H1 (cell line): ENCODE measurements around the gene EXOC1. TPM values are rescaled to one million over a fixed set of nuclear protein-coding genes. Genes with fewer than 3 reads are reported as not detected.

Source experiments
- CTCF ChIA-PET: fragments of 300-600 bp; sonication (Branson Sonifier 250); formaldehyde crosslinking; loops from one replicate; lab custom pipeline; 2021; ENCODE audit not compliant: partially characterized antibody; lab: Charles Lee
- POLR2A ChIA-PET: fragments of 300-600 bp; sonication (Branson Sonifier 250); formaldehyde crosslinking; loops from one replicate; lab custom pipeline; 2021; ENCODE audit warnings: inconsistent platforms; ENCODE audit not compliant: partially characterized antibody; lab: Charles Lee
- DNase-seq, 2 experiments: peaks; one replicate each; pipeline versions ENCODE4 v3.0.0 to v3.0.0-alpha.2; 2010 to 2022; ENCODE audit warnings: low spot score in 2 of 2, low read depth in 1 of 2, mixed read lengths in 1 of 2
- FAIRE-seq: peaks from 2 replicates; lab custom pipeline; 2011; peaks lifted over from hg19 to GRCh38; lab: Jason Lieb, UNC
- H2AFZ ChIP-seq: 2 replicates; pipeline ENCODE4 v1.8.1; 2012; ENCODE audit warnings: low read length, inconsistent platforms
- H2AK5ac ChIP-seq: 2 replicates; pipeline ENCODE4 v1.6.1; 2013; ENCODE audit warnings: low read depth, low read length
- H2BK120ac ChIP-seq: replicated peaks from 2 replicates; pipeline ENCODE3; 2013; ENCODE audit warnings: low read depth, low read length, inconsistent platforms
- H2BK12ac ChIP-seq: 2 replicates; pipeline ENCODE4 v1.6.1; 2013; ENCODE audit warnings: low read depth, low read length
- H2BK15ac ChIP-seq: 2 replicates; pipeline ENCODE4 v1.6.1; 2013; ENCODE audit warnings: low read length
- H2BK20ac ChIP-seq: 2 replicates; pipeline ENCODE4 v1.6.1; 2013; ENCODE audit warnings: low read length
- H2BK5ac ChIP-seq: 2 replicates; pipeline ENCODE4 v1.6.1; 2013; ENCODE audit warnings: low read depth, low read length
- H3K14ac ChIP-seq: 2 replicates; pipeline ENCODE4 v1.6.1; 2013; ENCODE audit warnings: inconsistent platforms; ENCODE audit not compliant: insufficient read length
- H3K18ac ChIP-seq: 2 replicates; pipeline ENCODE4 v1.6.1; 2013; ENCODE audit warnings: low read length; ENCODE audit errors: extremely low read depth
- H3K23ac ChIP-seq: 2 replicates; pipeline ENCODE4 v1.6.1; 2013; ENCODE audit warnings: inconsistent platforms; ENCODE audit not compliant: insufficient read length
- H3K23me2 ChIP-seq: 2 replicates; pipeline ENCODE4 v1.6.1; 2013; ENCODE audit warnings: low read depth, low read length
- H3K27ac ChIP-seq: 2 replicates; pipeline ENCODE4 v1.6.1; 2011; ENCODE audit warnings: low read depth, low read length, inconsistent platforms
- H3K27me3 ChIP-seq, 4 experiments: replicated peaks in 1 of 4; 1 replicate in 1 of 4; 2 replicates in 3 of 4; pipeline versions ENCODE4 v1.6.1 to v1.8.1; 2011 to 2013; ENCODE audit warnings: low read length in 3 of 4, mild to moderate bottlenecking in 3 of 4, inconsistent platforms in 2 of 4, mixed read lengths in 2 of 4, moderate library complexity in 1 of 4; ENCODE audit not compliant: control insufficient read depth in 3 of 4, insufficient read depth in 3 of 4; ENCODE audit errors: extremely low read depth in 1 of 4
- H3K36me3 ChIP-seq, 4 experiments: 2 replicates each; pipeline versions ENCODE4 v1.6.1 to v1.8.1; 2011 to 2013; ENCODE audit warnings: mild to moderate bottlenecking in 4 of 4, low read length in 3 of 4, moderate library complexity in 2 of 4, control low read depth in 1 of 4, inconsistent platforms in 1 of 4; ENCODE audit not compliant: insufficient read depth in 4 of 4, control insufficient read depth in 2 of 4
- H3K4ac ChIP-seq: replicated peaks from 2 replicates; pipeline ENCODE3; 2013; ENCODE audit warnings: low read length, low read depth, mixed read lengths, inconsistent platforms; ENCODE audit not compliant: insufficient read length
- H3K4me1 ChIP-seq, 4 experiments: replicated peaks in 1 of 4; 1 replicate in 1 of 4; 2 replicates in 3 of 4; pipeline versions ENCODE4 v1.6.1 to v1.8.1; 2011 to 2013; ENCODE audit warnings: low read length in 3 of 4, inconsistent platforms in 2 of 4, mixed read lengths in 1 of 4; ENCODE audit not compliant: insufficient read depth in 4 of 4, control insufficient read depth in 3 of 4
- H3K4me2 ChIP-seq, 2 experiments: 2 replicates each; pipeline versions ENCODE4 v1.6.1 to v1.8.1; 2011 to 2013; ENCODE audit warnings: low read depth in 2 of 2, low read length in 2 of 2, control low read depth in 1 of 2, inconsistent platforms in 1 of 2, mild to moderate bottlenecking in 1 of 2; ENCODE audit not compliant: insufficient read depth in 1 of 2
- H3K4me3 ChIP-seq, 4 experiments: fragments of 200-600, 300-600 bp in 1 of 4; sonication (generic), shearing (Covaris generic), sonication (Bioruptor Twin) in 1 of 4; 2 replicates each; pipeline versions ENCODE4 v1.5.1 to v1.8.1; 2011 to 2016; ENCODE audit warnings: low read length in 4 of 4, low read depth in 3 of 4, control low read depth in 2 of 4, inconsistent platforms in 2 of 4, mild to moderate bottlenecking in 2 of 4, mixed read lengths in 1 of 4, moderate library complexity in 1 of 4; ENCODE audit not compliant: insufficient read depth in 2 of 4; ENCODE audit errors: extremely low read depth in 1 of 4
- H3K56ac ChIP-seq: replicated peaks from 2 replicates; pipeline ENCODE3; 2013; ENCODE audit warnings: low read depth, mild to moderate bottlenecking, mixed read lengths, low read length, inconsistent platforms; ENCODE audit not compliant: insufficient read length
- H3K79me1 ChIP-seq: 2 replicates; pipeline ENCODE4 v1.6.1; 2013; ENCODE audit warnings: low read depth, low read length, control low read depth
- H3K79me2 ChIP-seq, 2 experiments: 2 replicates each; pipeline versions ENCODE4 v1.6.1 to v1.8.1; 2012 to 2013; ENCODE audit warnings: low read length in 2 of 2, mild to moderate bottlenecking in 2 of 2, inconsistent platforms in 1 of 2; ENCODE audit not compliant: insufficient read depth in 2 of 2, control insufficient read depth in 1 of 2
- H3K9ac ChIP-seq, 4 experiments: replicated peaks in 1 of 4; 1 replicate in 1 of 4; 2 replicates in 3 of 4; pipeline versions ENCODE4 v1.6.1 to v1.8.1; 2011 to 2013; ENCODE audit warnings: low read depth in 3 of 4, low read length in 3 of 4, control low read depth in 2 of 4, mild to moderate bottlenecking in 2 of 4, moderate library complexity in 2 of 4, inconsistent platforms in 1 of 4; ENCODE audit errors: extremely low read depth in 1 of 4
- H3K9me3 ChIP-seq, 2 experiments: 2 replicates each; pipeline versions ENCODE4 v1.6.1 to v1.8.1; 2012 to 2013; ENCODE audit warnings: mild to moderate bottlenecking in 2 of 2, moderate library complexity in 2 of 2, control low read depth in 1 of 2, inconsistent platforms in 1 of 2, low read depth in 1 of 2, low read length in 1 of 2, mixed read lengths in 1 of 2; ENCODE audit not compliant: insufficient read depth in 2 of 2
- H4K20me1 ChIP-seq, 2 experiments: replicated peaks in 1 of 2; 2 replicates each; pipeline versions ENCODE3 to v1.8.1; 2011 to 2013; ENCODE audit warnings: inconsistent platforms in 2 of 2, low read length in 2 of 2, mild to moderate bottlenecking in 1 of 2; ENCODE audit not compliant: insufficient read depth in 2 of 2, control insufficient read depth in 1 of 2
- H4K5ac ChIP-seq: 2 replicates; pipeline ENCODE4 v1.6.1; 2013; ENCODE audit warnings: low read length, low read depth, mixed read lengths, inconsistent platforms; ENCODE audit not compliant: insufficient read length
- H4K8ac ChIP-seq: 2 replicates; pipeline ENCODE4 v1.8.0; 2013; ENCODE audit warnings: mild to moderate bottlenecking, moderate library complexity, low read length, inconsistent platforms; ENCODE audit not compliant: insufficient read depth; ENCODE audit errors: extremely low read depth
- H4K91ac ChIP-seq: replicated peaks from 2 replicates; pipeline ENCODE3; 2013; ENCODE audit warnings: low read length, mixed read lengths, inconsistent platforms; ENCODE audit not compliant: insufficient read length
- CBX5 ChIP-seq: fragments of 300-800, 300-1000 bp; sonication (generic); IDR thresholded peaks from 2 replicates; pipeline ENCODE4 v1.7.1; 2016; ENCODE audit warnings: antibody characterized with exemption, low read length, low read depth
- CHD2 ChIP-seq: IDR thresholded peaks from 2 replicates; pipeline ENCODE4 v1.6.1; 2012; ENCODE audit warnings: low read length, improper control_type of control experiment
- EZH2 ChIP-seq: fragments of 200-600 bp; sonication (generic); IDR thresholded peaks from 2 replicates; pipeline ENCODE4 v1.7.1; 2012; ENCODE audit warnings: low read depth, mild to moderate bottlenecking, moderate library complexity, low read length, inconsistent platforms; ENCODE audit not compliant: severe bottlenecking
- GTF2F1 ChIP-seq: IDR thresholded peaks from 2 replicates; pipeline ENCODE4 v1.6.1; 2012; ENCODE audit warnings: low read depth, low read length, improper control_type of control experiment, borderline replicate concordance
- POLR2AphosphoS5 ChIP-seq: IDR thresholded peaks from 2 replicates; pipeline ENCODE4 v1.6.1; 2011; ENCODE audit warnings: low read depth, low read length
- POU5F1 ChIP-seq: IDR thresholded peaks from 2 replicates; pipeline ENCODE4 v1.6.1; 2011; ENCODE audit warnings: low read depth, mild to moderate bottlenecking, low read length, moderate library complexity
- RNF2 ChIP-seq: fragments of 200-900, 300-1000 bp; sonication (generic); IDR thresholded peaks from 2 replicates; pipeline ENCODE4 v1.7.1; 2016; ENCODE audit warnings: borderline replicate concordance, low read depth, mild to moderate bottlenecking, antibody characterized with exemption, low read length; ENCODE audit not compliant: poor library complexity, severe bottlenecking; ENCODE audit errors: missing control alignments
- polyA plus RNA-seq, 7 experiments: library from polyadenylated mRNA; depleted of rRNA in 3 of 7; stranded (reverse) in 5 of 7; unstranded in 2 of 7; fragments of >200 nt in 5 of 7; fragments of 200-250 nt in 2 of 7; gene quantifications; 1 replicate in 5 of 7; 2 replicates in 1 of 7; 4 replicates in 1 of 7; pipeline versions ENCODE4 v1.2.1 to v1.2.3, GENCODE V29; 2011 to 2013; ENCODE audit warnings: missing spikeins in 2 of 7, mixed read lengths in 2 of 7
- total RNA-seq: library from RNA; stranded (reverse); fragmentation: NEBNext Ultra II Directional; extraction: Animal tissue kit (Norgen Biotek cat#: 25700); gene quantifications from 2 replicates; pipeline ENCODE4 v1.2.1, GENCODE V29; 2021

EXOC1 gene
- total and polyA plus RNA-seq, 2 of the 8 experiments (the other 6 are each of a cell fraction or from before 2014, with no cell fraction given), result 5.9 to 19.6 TPM

DNA sequence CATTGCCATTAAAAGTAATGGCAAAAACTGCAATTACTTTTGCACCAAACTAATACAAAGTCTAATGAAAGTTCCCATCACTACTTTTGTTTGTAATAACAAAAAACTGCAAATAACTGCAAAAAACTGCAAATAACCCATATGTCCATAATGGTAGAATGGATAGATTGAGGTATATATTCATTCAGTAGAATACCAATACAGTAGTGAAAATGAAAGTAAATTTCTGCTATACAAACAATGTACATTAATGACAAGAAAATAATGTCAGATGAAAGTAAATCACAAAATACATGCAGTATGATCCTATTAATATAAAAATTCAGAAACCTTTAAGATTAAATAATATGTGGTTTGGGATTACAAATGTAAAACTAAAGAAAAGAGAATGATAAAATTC is 54.0 kb downstream of the EXOC1 start:
- Histone ChIP-seq H4K20me1 (no peaks in the 10 kb centered on the region), H3K79me1 (no peaks in the 10 kb centered on the region), H4K91ac (no peak overlapping the region), H2BK12ac (no peak overlapping the region), H4K8ac (no peak overlapping the region), H3K9me3 (no peaks in the 10 kb centered on the region), H3K23ac (no peak overlapping the region), H3K9ac (no peak overlapping the region), H3K18ac (no peak overlapping the region), H3K36me3 (peaks cover 0 to 8% (median 0%) of the 10 kb centered on the region in 4 experiments; a peak in 1 of 8 replicates), H3K14ac (no peak overlapping the region), H2AFZ (no peak overlapping the region), H4K5ac (no peak overlapping the region), H3K4me1 (no peaks in the 10 kb centered on the region), H3K4ac (no peak overlapping the region), H3K79me2 (no peaks in the 10 kb centered on the region), H3K4me2 (no peak overlapping the region), H3K23me2 (no peaks in the 10 kb centered on the region), H3K56ac (no peak overlapping the region), H2AK5ac (no peak overlapping the region), H3K4me3 (no peak overlapping the region), H3K27me3 (no peaks in the 10 kb centered on the region), H2BK5ac (no peak overlapping the region), H2BK120ac (no peak overlapping the region), H2BK20ac (no peak overlapping the region), H3K27ac (no peak overlapping the region), H2BK15ac (no peak overlapping the region)
- POLR2A ChIA-PET, result interaction anchor here (0.6 kb wide), 1 partner anchor 41 kb away, joined by 5 read pairs; the partner anchor contains the start of gene CEP135
- no peak for DNase-seq
- CTCF ChIA-PET, result interaction anchor here (0.6 kb wide), 1 partner anchor 247 kb away, joined by 5 read pairs; no protein-coding TSS in a partner anchor
- TF ChIP-seq CHD2 (no peak), RNF2 (no peak), POU5F1 (no peak), CBX5 (no peak), GTF2F1 (no peak), EZH2 (no peak), POLR2AphosphoS5 (no peak)
- no peak for FAIRE-seq
